Prostate gland (tissue), 2 donors: ENCODE results near the gene RPS6KA2.

Experiments
- CTCF ChIP-seq, 4 experiments: fragments of 200-600 bp in 2 of 4; fragments of 450-650 bp in 2 of 4; sonication (generic) in 2 of 4; IDR thresholded peaks; 1 replicate in 3 of 4; 2 replicates in 1 of 4; pipeline ENCODE4 v1.5.1; 2016 to 2019; ENCODE audit warnings: antibody characterized with exemption in 4 of 4, mild to moderate bottlenecking in 2 of 4, moderate library complexity in 2 of 4
- POLR2A ChIP-seq: fragments of 450-650 bp; IDR thresholded peaks from one replicate; pipeline ENCODE4 v1.6.1; 2016; ENCODE audit warnings: antibody characterized with exemption, mild to moderate bottlenecking
- POLR2AphosphoS5 ChIP-seq: sonication (generic); formaldehyde crosslinking; IDR thresholded peaks from one replicate; pipeline ENCODE4 v1.6.1; 2017; ENCODE audit warnings: antibody characterized with exemption

GRCh38 chr6:166400181-166400580, 226.9 kb downstream of the RPS6KA2 start:
- TF ChIP-seq POLR2AphosphoS5 (no peak), CTCF (IDR thresholded peaks at IDR 0.05) (no peak), POLR2A (no peak)
